Caco-2 (cell line): Measurements from ENCODE around the gene ATF4. TPM values are rescaled to one million over a fixed set of nuclear protein-coding genes. Genes with fewer than 3 reads are reported as not detected.
"Not testable (repeated sequence)": the region's sequence is repeated elsewhere in the genome, so short reads cannot be mapped to it uniquely, and the experiment has no call there.

Experiments
- BruUV-seq: library from RNA; stranded (reverse); fragments of 400-500 nt; replicated peaks from 2 replicates; lab custom pipeline; 2021; lab: Mats Ljungman, UMichigan
- CTCF ChIA-PET: fragments of 300-600 bp; sonication (Branson Sonifier 250); formaldehyde crosslinking; loops from one replicate; lab custom pipeline; 2022; ENCODE audit warnings: antibody characterized with exemption; lab: Charles Lee
- POLR2A ChIA-PET: fragments of 300-600 bp; sonication (Branson Sonifier 250); formaldehyde crosslinking; loops from one replicate; lab custom pipeline; 2022; ENCODE audit warnings: antibody characterized with exemption; lab: Charles Lee
- DNase-seq, 2 experiments: peaks; one replicate each; pipeline versions ENCODE4 v3.0.0 to v3.0.0-alpha.2; 2020 to 2022
- H3K27me3 ChIP-seq: replicated peaks from 2 replicates; pipeline ENCODE4 v1.6.0; 2011; ENCODE audit warnings: low read length; ENCODE audit not compliant: control insufficient read depth, insufficient read depth
- H3K36me3 ChIP-seq: 2 replicates; pipeline ENCODE4 v1.5.1; 2011; ENCODE audit warnings: low read length; ENCODE audit not compliant: control insufficient read depth, insufficient read depth
- H3K4me1 ChIP-seq: fragments of 250-450 bp; sonication (Bioruptor Pico); 2 replicates; pipeline ENCODE4 v1.5.1; 2020; ENCODE audit warnings: mild to moderate bottlenecking
- H3K4me3 ChIP-seq: 2 replicates; pipeline ENCODE4 v1.5.1; 2011; ENCODE audit warnings: low read depth, mild to moderate bottlenecking, control low read depth, low read length
- H3K9me3 ChIP-seq: fragments of 250-450 bp; sonication (Bioruptor Pico); 2 replicates; pipeline ENCODE4 v1.5.1; 2020; ENCODE audit warnings: mild to moderate bottlenecking, moderate library complexity
- H3K27ac Mint-ChIP-seq: one replicate; pipeline ENCODE4 v1.8.0; 2022; ENCODE audit warnings: mixed read lengths; ENCODE audit not compliant: unreplicated experiment
- H3K27me3 Mint-ChIP-seq: one replicate; pipeline ENCODE4 v1.8.0; 2022; ENCODE audit warnings: mixed read lengths; ENCODE audit not compliant: insufficient read depth, unreplicated experiment
- H3K36me3 Mint-ChIP-seq: one replicate; pipeline ENCODE4 v1.8.0; 2022; ENCODE audit warnings: mild to moderate bottlenecking, mixed read lengths; ENCODE audit not compliant: insufficient read depth, unreplicated experiment
- H3K4me1 Mint-ChIP-seq: one replicate; pipeline ENCODE4 v1.8.0; 2022; ENCODE audit warnings: low read depth, mixed read lengths; ENCODE audit not compliant: unreplicated experiment
- H3K4me3 Mint-ChIP-seq: one replicate; pipeline ENCODE4 v1.8.0; 2022; ENCODE audit warnings: mild to moderate bottlenecking, moderate library complexity, mixed read lengths; ENCODE audit not compliant: unreplicated experiment
- H3K9me3 Mint-ChIP-seq: one replicate; pipeline ENCODE4 v1.8.0; 2022; ENCODE audit warnings: mixed read lengths; ENCODE audit not compliant: unreplicated experiment
- CTCF ChIP-seq, 2 experiments: fragments of 200-600 bp in 1 of 2; IDR thresholded peaks; 1 replicate in 1 of 2; 2 replicates in 1 of 2; pipeline versions ENCODE4 v1.5.1 to v1.8.0; 2011 to 2022; ENCODE audit warnings: antibody characterized with exemption in 1 of 2, control low read depth in 1 of 2, inconsistent platforms in 1 of 2, low read depth in 1 of 2, low read length in 1 of 2, mild to moderate bottlenecking in 1 of 2, moderate library complexity in 1 of 2; ENCODE audit not compliant: insufficient read depth in 1 of 2, severe bottlenecking in 1 of 2, unreplicated experiment in 1 of 2
- intact Hi-C: fragments of 100-400 bp; cut with micrococcal nuclease; formaldehyde crosslinking; loops from one replicate; pipeline ENCODE4 v1.10.0; 2022; ENCODE audit not compliant: unreplicated experiment
- total RNA-seq: library from RNA; stranded (reverse); gene quantifications from 2 replicates; pipeline ENCODE4 v1.2.3, GENCODE V29; 2022

Gene ATF4
- total RNA-seq, 1 experiment from 2014 or later = 647 TPM

- H3K27me3 Mint-ChIP-seq = no peaks in the 10 kb centered on the region
- no peak for DNase-seq
- peak overlapping the region; percentile 78 for H3K4me3 Mint-ChIP-seq
- H3K4me3 ChIP-seq = no peak overlapping the region
- H3K4me1 ChIP-seq = peaks cover 6% of the 10 kb centered on the region
- no TSS peak for BruUV-seq
- peaks cover 69% of the 10 kb centered on the region for H3K36me3 Mint-ChIP-seq
- H3K36me3 ChIP-seq = peaks cover 2% of the 10 kb centered on the region
- no peaks in the 10 kb centered on the region for H3K27me3 ChIP-seq
- ChIA-PET CTCF (no interaction called here), POLR2A (no interaction called here)
- H3K9me3 ChIP-seq = no peaks in the 10 kb centered on the region
- TF ChIP-seq CTCF (IDR thresholded peaks at IDR 0.05; ENCODE audit: insufficient read depth in 1 of 2, low read depth in 1 of 2, low read length in 1 of 2, severe bottlenecking in 1 of 2, unreplicated experiment in 1 of 2) = no peak
- intact Hi-C loops = loop anchor here (5.0 kb wide), 1 partner anchor 42 kb away; no protein-coding TSS in a partner anchor
- H3K27ac Mint-ChIP-seq = no peak overlapping the region
- no peaks in the 10 kb centered on the region for H3K9me3 Mint-ChIP-seq
- peaks cover 23% of the 10 kb centered on the region for H3K4me1 Mint-ChIP-seq
These were observed 16.3 kb upstream of the ATF4 start for GRCh38 chr22:39504071-39504470.

GRCh38 chr22:39507021-39507420 is 13.3 kb upstream of the ATF4 start:
- CTCF ChIA-PET, H3K4me1 Mint-ChIP-seq, BruUV-seq, DNase-seq, H3K9me3 ChIP-seq, POLR2A ChIA-PET, H3K4me3 Mint-ChIP-seq, H3K4me3 ChIP-seq, H3K9me3 Mint-ChIP-seq, H3K4me1 ChIP-seq, H3K36me3 ChIP-seq, H3K27ac Mint-ChIP-seq, intact Hi-C loops, H3K27me3 Mint-ChIP-seq, H3K27me3 ChIP-seq: not testable (repeated sequence)
- peaks cover 78% of the 10 kb centered on the region for H3K36me3 Mint-ChIP-seq

DNA sequence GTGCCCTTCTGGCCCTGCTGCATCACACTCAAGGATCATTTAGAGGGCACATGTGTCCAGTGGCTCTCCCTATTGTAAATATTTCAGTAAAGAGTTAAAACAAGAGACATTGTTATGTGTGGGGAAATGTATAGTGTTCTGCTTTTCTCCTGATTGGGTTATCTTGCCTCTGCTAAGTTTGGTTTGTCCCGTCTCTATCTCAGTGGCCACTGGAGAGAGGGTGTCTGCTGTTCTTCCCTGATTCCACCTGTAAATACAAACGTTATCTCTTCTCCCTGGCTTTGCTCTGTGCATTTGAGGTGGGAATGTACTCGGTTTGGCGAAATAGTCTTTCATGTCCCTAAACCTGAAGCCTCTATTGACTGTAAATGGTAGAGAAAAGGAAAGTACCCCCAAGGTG is 12.0 kb upstream of the ATF4 start:
- peaks cover 84% of the 10 kb centered on the region for H3K36me3 Mint-ChIP-seq
- peaks cover 3% of the 10 kb centered on the region for H3K4me1 ChIP-seq
- BruUV-seq = no TSS peak
- intact Hi-C loops = no loop called here
- H3K9me3 Mint-ChIP-seq = no peaks in the 10 kb centered on the region
- peaks cover 7% of the 10 kb centered on the region for H3K4me1 Mint-ChIP-seq
- no peak overlapping the region for H3K4me3 Mint-ChIP-seq
- no peaks in the 10 kb centered on the region for H3K27me3 Mint-ChIP-seq
- DNase-seq = no peak
- POLR2A ChIA-PET = interaction anchor here (0.6 kb wide), 1 partner anchor 109 kb away, joined by 3 read pairs; the partner anchor contains the start of gene TAB1
- peaks cover 2% of the 10 kb centered on the region for H3K36me3 ChIP-seq
- no peak overlapping the region for H3K4me3 ChIP-seq
- H3K27ac Mint-ChIP-seq = no peak overlapping the region
- H3K9me3 ChIP-seq = no peaks in the 10 kb centered on the region
- TF ChIP-seq CTCF (IDR thresholded peaks at IDR 0.05; ENCODE audit: insufficient read depth in 1 of 2, low read depth in 1 of 2, low read length in 1 of 2, severe bottlenecking in 1 of 2, unreplicated experiment in 1 of 2) = no peak
- no peaks in the 10 kb centered on the region for H3K27me3 ChIP-seq
- CTCF ChIA-PET = no interaction called here
